GM21619 (cell line): ENCODE results near the gene GALP.
"Not testable (repeated sequence)": the region's sequence is repeated elsewhere in the genome, so short reads cannot be mapped to it uniquely, and the experiment has no call there.

Experiments used
- ATAC-seq: cut with Tn5 transposase; IDR thresholded peaks from one replicate; pipeline ENCODE4 v1.9.1; 2021; ENCODE audit not compliant: unreplicated experiment

The GALP gene

GRCh38 chr19:56177564-56178243 is 1.9 kb downstream of the GALP start:
- no peak for ATAC-seq

GRCh38 chr19:56189785-56190184 is 14.0 kb downstream of the GALP start:
- ATAC-seq: no peak

DNA sequence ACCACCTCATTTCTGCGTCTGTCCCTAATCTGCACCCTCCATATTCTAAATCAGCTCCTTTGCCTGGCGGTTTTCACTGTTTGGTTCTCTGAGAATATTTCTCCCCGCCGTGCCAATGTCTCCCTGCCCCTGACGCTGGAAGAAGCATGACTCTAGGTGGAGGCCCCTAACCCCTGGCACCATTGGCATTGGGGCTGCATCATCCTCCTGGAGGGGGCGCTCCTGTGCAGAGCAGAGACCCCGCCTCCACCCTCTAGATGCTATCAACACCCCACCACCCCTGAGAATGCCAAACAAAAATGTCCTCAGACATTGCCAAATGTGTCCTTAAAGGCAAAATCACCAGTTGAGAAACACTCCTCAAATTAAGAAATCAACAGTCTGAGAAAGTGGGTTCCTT is 15.3 kb downstream of the GALP start:
- no peak for ATAC-seq

DNA sequence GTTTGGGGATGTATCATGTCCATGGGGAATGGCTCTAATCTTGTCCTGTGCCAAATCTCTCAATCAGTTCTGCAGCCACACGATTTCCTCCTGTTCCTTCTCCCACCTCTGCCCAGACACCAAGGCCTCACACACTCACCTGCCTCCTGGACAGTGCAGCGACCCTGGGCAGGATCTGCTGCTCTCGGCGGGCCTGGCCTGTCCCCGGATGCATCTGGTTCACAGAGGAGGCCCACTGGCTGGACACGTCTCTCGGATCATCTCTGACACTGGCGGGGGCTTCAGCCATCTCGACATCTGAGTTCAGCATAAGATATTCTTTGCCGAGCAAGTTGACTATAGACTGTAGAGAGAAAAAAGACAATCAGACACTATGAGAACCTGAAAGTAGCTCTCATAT is 15.9 kb downstream of the GALP start:
- no peak for ATAC-seq

GRCh38 chr19:56193981-56194640 is 18.3 kb downstream of the GALP start:
- no peak for ATAC-seq

- ATAC-seq: not testable (repeated sequence)
Observed at GRCh38 chr19:56197646-56198045, 21.8 kb downstream of the GALP start, which contains the start of gene ZSCAN5B. TSS of gene ZSCAN5B (minus strand) at chr19:56197783. CDS start at chr19:56193052, 4,731 bp downstream.

DNA sequence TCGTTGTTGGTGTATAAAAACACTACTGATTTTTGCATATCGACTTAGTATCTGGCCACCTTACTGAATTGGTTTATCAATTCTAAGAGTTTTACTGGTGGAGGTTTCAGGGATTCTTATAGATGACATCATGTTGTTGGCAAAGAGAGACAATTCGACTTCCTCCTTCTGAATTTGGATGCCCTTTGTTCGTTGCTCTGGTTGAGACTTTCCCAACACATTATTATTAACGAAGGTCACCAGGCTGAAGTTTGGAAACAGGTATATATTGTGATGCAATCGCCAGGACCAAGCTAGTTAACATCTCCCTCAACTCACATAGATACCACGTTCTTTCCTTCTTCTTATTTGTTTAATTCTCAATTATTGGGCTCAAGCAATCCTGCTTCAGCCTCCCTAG is 23.9 kb downstream of the GALP start:
- no peak for ATAC-seq

DNA sequence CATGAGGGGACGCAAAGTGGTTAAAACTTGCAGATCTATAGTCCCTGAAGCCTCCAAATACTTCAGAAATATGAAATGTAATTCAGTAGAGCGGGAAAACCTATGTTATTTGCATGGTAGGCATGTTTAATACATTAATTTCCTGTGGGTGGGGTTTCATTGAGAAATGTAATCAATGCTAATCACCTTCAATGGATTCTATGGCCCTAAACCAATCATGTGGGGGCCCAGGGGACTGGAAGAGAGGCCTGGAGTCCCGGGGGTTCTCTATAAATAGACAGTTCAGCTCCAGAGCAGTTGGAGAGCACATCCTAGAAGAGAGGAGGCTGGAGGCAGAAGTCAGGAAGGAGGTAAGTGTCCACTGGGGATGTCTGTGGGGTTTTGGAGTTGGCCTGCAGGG is 26.2 kb downstream of the GALP start, which contains the start of gene ZSCAN5C:
Gene ZSCAN5C (plus strand): TSS at position 301 of the 400 bp plus-strand sequence. CDS start 3,641 bp downstream, outside the sequence.
- ATAC-seq: no peak

GRCh38 chr19:56207581-56207980 is 31.8 kb downstream of the GALP start:
- ATAC-seq: not testable (repeated sequence)

DNA sequence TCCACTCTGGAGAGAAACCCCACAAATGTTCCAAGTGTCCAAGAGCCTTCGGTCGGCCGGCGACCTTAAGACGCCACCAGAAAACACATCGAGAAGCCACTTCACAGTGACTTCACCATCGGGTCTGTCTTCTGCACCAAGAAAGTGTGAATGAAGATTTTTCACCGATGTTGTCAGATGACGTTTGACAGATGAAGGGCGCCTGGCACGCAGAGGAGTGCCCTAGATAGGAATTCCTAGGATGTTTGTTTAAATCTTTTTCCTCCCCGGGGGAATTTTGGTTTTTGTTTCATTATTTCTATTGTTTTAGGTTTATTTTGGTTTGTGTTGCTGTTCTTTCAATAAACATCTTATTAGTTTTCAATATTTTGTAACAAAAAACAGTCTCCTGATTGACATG is 33.3 kb downstream of the GALP start:
- ATAC-seq: no peak

DNA sequence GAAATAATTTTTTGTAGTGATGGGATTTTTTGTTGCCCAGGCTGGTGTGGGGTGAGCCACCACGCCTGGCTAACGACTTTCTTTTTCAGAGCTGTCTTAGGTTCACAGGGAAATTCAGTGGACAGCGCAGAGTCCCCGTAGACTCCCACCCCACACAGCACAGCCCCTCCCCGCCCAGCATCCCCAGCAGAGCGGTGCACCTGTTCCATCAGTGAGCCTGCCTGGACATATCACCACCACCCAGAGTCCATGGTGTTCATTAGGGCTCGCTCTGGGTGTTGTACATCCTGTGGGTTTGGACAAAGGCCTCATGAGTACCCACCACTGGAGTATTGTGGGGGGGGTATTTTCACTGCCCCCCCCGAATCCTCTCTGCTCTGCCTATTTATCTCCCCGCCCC is 34.2 kb downstream of the GALP start:
- not testable (repeated sequence) for ATAC-seq

GRCh38 chr19:56211718-56212117 is 35.9 kb downstream of the GALP start:
- ATAC-seq: no peak

DNA sequence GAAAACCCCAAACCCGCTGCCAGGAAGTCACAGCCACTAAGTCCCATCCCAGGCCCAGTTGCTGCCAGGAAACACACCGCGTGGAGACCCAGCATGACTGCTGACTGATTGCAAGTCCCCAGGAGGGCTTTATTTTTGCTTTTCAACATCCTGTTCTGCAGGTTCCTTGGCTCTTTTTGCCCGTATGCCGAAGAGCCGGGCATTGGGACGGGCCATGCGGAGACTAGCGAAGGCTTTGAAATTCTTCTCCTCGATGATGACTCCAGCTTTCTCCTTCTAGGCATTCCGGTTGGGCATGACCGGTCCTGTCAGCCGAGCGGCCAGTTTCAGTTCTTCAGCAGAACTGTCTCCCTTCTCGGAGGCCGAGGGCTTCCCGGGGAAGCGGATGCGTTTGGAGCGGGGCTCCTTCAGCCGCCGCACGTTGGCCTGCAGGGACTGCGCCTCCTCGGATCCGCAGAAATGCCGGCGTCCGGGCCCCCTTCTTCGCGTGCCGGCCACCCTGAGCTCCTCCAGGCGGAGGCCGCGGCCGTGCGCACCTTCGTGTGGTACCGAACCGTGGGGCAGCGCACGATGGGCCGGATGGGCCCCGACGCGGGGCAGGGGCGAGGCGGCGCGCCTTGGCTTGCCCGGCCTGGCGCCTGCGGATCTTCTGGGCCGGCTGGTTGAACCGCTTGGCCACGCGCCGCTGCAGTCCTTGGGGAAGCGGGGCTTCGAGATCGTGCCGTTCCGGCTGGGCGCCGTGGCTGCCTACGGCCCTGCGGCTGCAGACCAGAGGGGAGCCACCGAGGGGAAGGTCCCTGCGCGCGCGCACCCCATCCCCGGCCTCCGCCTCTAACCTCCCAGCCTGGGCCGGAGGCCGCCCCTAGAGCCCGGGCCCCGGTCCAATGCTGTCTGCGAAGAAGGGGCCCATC is 41.5 kb downstream of the GALP start:
- no peak for ATAC-seq

DNA sequence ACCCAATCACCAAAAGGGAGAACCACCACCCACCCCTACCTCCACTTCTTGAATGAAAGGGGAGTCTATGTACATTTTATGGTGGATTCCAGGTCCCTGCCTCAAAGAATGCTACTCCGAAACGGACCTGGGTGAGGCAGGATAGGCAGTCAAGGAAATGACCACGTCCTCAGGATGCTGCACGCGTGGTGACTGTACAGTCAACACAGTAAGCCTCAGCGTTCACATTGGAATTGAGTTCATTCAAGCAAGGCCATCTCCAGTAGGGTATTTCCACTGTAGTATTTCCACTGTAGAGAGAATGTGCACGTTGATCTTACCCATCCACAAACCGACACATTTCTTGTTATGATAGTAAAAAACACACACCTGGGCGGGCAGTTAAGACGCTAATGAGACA is 43.2 kb downstream of the GALP start:
- no peak for ATAC-seq

- ATAC-seq: not testable (repeated sequence)
Observed at GRCh38 chr19:56221442-56221841, 45.6 kb downstream of the GALP start.

DNA sequence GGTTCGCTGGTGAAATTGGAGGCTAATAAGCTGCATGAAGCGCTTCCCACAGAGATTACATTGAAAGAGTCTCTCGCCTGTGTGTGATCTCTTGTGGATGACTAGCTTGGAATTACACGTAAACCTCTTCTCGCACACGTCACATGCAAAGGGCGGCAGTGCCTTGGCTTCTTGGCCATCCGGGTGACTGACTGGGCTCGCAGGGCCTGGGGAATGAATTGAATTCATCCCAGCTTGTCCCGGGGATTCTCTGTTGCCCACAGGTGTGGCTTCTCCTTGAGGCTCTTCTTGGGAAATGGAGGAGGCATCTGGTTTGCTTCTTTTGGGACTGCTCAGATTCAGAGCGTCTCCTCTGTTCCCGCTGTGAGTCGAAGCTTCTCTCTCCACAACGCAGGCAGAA is 46.0 kb downstream of the GALP start:
- ATAC-seq: no peak

GRCh38 chr19:56222901-56223300 is 47.1 kb downstream of the GALP start:
- ATAC-seq: no peak

GRCh38 chr19:56223481-56223880 is 47.7 kb downstream of the GALP start:
- no peak for ATAC-seq
